Lower leg skin (tissue), 4 donors: ENCODE measurements around the gene PAPPA. TPM values are rescaled to one million over a fixed set of nuclear protein-coding genes. Genes with fewer than 3 reads are reported as not detected.

Source experiments
- DNase-seq, 2 donors: peaks; one replicate each; pipeline ENCODE4 v3.0.0-alpha.2; 2019; ENCODE audit warnings: low spot score in 2 of 2
- H3K4me3 ChIP-seq: fragments of 200-600 bp; sonication (generic); 2 replicates; pipeline ENCODE4 v1.5.1; 2017; ENCODE audit warnings: mild to moderate bottlenecking, low read depth; ENCODE audit not compliant: poor library complexity, severe bottlenecking
- CTCF ChIP-seq, 3 donors: fragments of 450-650 bp; IDR thresholded peaks; one replicate each; pipeline ENCODE4 v1.5.1; 2016; ENCODE audit warnings: antibody characterized with exemption in 3 of 3, mild to moderate bottlenecking in 3 of 3, moderate library complexity in 2 of 3
- POLR2A ChIP-seq, 2 donors: fragments of 450-650 bp; IDR thresholded peaks; one replicate each; pipeline ENCODE4 v1.6.1; 2016 to 2017; ENCODE audit warnings: antibody characterized with exemption in 2 of 2, mild to moderate bottlenecking in 1 of 2, moderate library complexity in 1 of 2
- WGBS, 2 donors: methylation state at CpG; one replicate each; pipeline ENCODE4 v1.1.5; 2018; 5-methylcytosine and 5-hydroxymethylcytosine counted together
- intact Hi-C: fragments of 100-400 bp; cut with DNase I; formaldehyde crosslinking; loops from one replicate; pipeline ENCODE4 v1.15.0; 2023; ENCODE audit warnings: low total_unique reads
- total RNA-seq, 4 donors: library from RNA; depleted of rRNA; stranded (reverse); fragments of >200 nt; gene quantifications; one replicate each; pipeline ENCODE4 v1.1.0, GENCODE V29; 2016

PAPPA gene
- total RNA-seq, 4 donors from 2014 or later, result 0.64 to 2.2 (median 1.9) TPM

- no peak for DNase-seq
- TF ChIP-seq POLR2A (IDR thresholded peaks at IDR 0.05) (no peak), CTCF (IDR thresholded peaks at IDR 0.05) (no peak)
- 58 to 63% methylated on average over 3 of the region's 3 CpGs for WGBS, 2 donors
- intact Hi-C loops, result no loop called here
- H3K4me3 ChIP-seq, result no peak overlapping the region
These were observed 166.7 kb downstream of the PAPPA start for GRCh38 chr9:116320290-116320689.

GRCh38 chr9:116322521-116322920 lies 168.9 kb downstream of the PAPPA start:
- no peak overlapping the region for H3K4me3 ChIP-seq
- DNase-seq, result peak; percentile 18 to 57
- TF ChIP-seq POLR2A (IDR thresholded peaks at IDR 0.05), result no peak
- no peak for TF ChIP-seq CTCF (IDR thresholded peaks at IDR 0.05)
- WGBS, 2 donors, result 59 to 85% methylated on average over 2 of the region's 2 CpGs
- intact Hi-C loops, result no loop called here

GRCh38 chr9:116323012-116323411 lies 169.4 kb downstream of the PAPPA start:
- intact Hi-C loops, result no loop called here
- H3K4me3 ChIP-seq, result no peak overlapping the region
- TF ChIP-seq CTCF (IDR thresholded peaks at IDR 0.05), result no peak
- no peak for TF ChIP-seq POLR2A (IDR thresholded peaks at IDR 0.05)
- no peak for DNase-seq
- 36 to 53% methylated on average over 11 of the region's 11 CpGs for WGBS, 2 donors

- no peak for TF ChIP-seq POLR2A (IDR thresholded peaks at IDR 0.05)
- no peak for TF ChIP-seq CTCF (IDR thresholded peaks at IDR 0.05)
- intact Hi-C loops, result no loop called here
These were observed 170.0 kb downstream of the PAPPA start for GRCh38 chr9:116323571-116323970.

GRCh38 chr9:116325924-116326323 lies 172.3 kb downstream of the PAPPA start:
- DNase-seq, result no peak
- H3K4me3 ChIP-seq, result no peak overlapping the region
- no peak for TF ChIP-seq CTCF (IDR thresholded peaks at IDR 0.05)
- TF ChIP-seq POLR2A (IDR thresholded peaks at IDR 0.05), result no peak
- intact Hi-C loops, result no loop called here

More at GRCh38 chr9:116323571-116323970, 170.0 kb downstream of the PAPPA start:
- DNase-seq, result no peak
- H3K4me3 ChIP-seq, result no peak overlapping the region

- 23 to 32% methylated on average over 4 of the region's 4 CpGs for WGBS, 2 donors
- no peak for DNase-seq
- H3K4me3 ChIP-seq, result no peak overlapping the region
- intact Hi-C loops, result no loop called here
- TF ChIP-seq POLR2A (IDR thresholded peaks at IDR 0.05) (no peak), CTCF (IDR thresholded peaks at IDR 0.05) (no peak)
These were observed 174.3 kb downstream of the PAPPA start for GRCh38 chr9:116327701-116328405.
